ENCODE data around the gene ACOXL.

- no peak for TF ChIP-seq CTCF (IDR thresholded peaks at IDR 0.05)
- no peak for TF ChIP-seq POLR2A (IDR thresholded peaks at IDR 0.05)
These were observed 132.8 kb downstream of the ACOXL start for GRCh38 chr2:110865188-110865587.
